ENCODE measurements around the gene ZNF609. TPM values are rescaled to one million over a fixed set of nuclear protein-coding genes. Genes with fewer than 3 reads are reported as not detected.

ZNF609 gene
- total and polyA plus RNA-seq, 10 of the 15 experiments (the other 5 are each of a cell fraction or from before 2014, with no cell fraction given): 5.1 to 35.3 (median 13.6) TPM

DNA sequence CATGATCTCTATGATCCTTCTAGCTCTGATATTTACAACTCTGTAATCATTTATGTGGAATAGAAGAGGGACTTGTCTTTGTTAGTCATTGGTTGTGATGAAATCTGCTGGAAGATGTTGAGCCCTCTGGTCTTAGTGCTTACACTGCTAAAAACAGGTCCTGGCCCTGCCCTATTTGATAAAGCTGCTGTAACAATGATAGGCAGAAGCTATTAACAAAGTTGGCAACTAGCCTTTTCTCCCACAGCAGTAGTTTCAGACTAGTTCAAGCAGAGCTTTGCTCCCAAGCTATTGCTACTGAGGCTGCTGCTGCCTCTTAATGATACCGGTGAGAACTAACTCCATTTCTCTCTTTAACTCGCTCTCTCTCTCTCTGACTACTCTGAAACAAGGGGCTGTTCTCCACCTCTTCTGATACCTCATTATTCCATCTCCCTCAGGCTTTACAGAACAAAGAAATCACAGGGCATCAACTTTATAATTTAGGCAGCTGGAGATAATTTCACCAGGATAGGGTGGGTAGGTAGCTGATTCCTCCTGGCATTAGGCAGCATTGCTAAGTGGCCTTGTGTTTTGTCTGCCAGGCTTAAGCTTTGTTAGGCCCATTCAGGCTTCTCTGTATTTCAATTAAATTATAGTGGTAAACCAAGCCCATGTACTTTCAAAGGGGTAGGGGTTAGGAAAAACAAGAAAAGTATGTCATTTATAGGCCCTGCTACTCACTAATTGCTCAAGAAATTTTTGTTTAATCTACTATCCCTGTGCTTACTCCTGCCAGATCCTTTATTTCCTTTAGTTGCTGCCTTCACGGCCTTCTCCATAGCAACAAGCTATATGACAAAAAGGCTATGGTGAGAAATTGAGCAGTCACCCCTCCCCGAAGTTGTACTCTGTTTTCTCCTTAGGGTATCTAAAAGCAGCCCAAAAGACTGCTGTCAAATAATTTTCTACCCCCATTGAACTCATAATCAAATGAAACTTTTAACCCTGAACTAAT lies 175.4 kb downstream of the ZNF609 start (continued):
- TF ChIP-seq YY1 (IDR thresholded peaks at IDR 0.05; ENCODE audit: low read depth, low read length) (no peak), NFYA (IDR thresholded peaks at IDR 0.05; ENCODE audit: borderline replicate concordance, low read depth, low read length) (no peak), TAF1 (IDR thresholded peaks at IDR 0.05; ENCODE audit: borderline replicate concordance, low read depth, low read length) (0 out of 2 replicates have a peak, but pooled peaks have one; percentile 25), POU2F2 (IDR thresholded peaks at IDR 0.05; ENCODE audit: borderline replicate concordance, low read depth, low read length) (0 out of 3 replicates have a peak, but pooled peaks have one; percentile 35), BCL11A (IDR thresholded peaks at IDR 0.05; ENCODE audit: low read depth, low read length) (0 out of 2 replicates have a peak, but pooled peaks have one; percentile 21), EGR1 (IDR thresholded peaks at IDR 0.05; ENCODE audit: borderline replicate concordance in 1 of 2, low read depth in 2 of 2, low read length in 2 of 2) (no peak), MEF2B (IDR thresholded peaks at IDR 0.05; ENCODE audit: partially characterized antibody, poor library complexity, severe bottlenecking) (peak; percentile 10), YBX1 (IDR thresholded peaks at IDR 0.05) (no peak), EP300 (IDR thresholded peaks at IDR 0.05; ENCODE audit: borderline replicate concordance in 1 of 2, control insufficient read depth in 1 of 2, low read depth in 2 of 2, low read length in 2 of 2) (no peak), TCF3 (IDR thresholded peaks at IDR 0.05; ENCODE audit: borderline replicate concordance, insufficient read depth, low read depth, low read length) (no peak), IKZF2 (IDR thresholded peaks at IDR 0.05) (peak in 1 of 2 experiments; percentile 7; a peak in 1 of 4 replicates), SMAD1 (IDR thresholded peaks at IDR 0.05; ENCODE audit: low read depth, partially characterized antibody) (peak; percentile 35)
- TF ChIP-seq, protein P1, sequence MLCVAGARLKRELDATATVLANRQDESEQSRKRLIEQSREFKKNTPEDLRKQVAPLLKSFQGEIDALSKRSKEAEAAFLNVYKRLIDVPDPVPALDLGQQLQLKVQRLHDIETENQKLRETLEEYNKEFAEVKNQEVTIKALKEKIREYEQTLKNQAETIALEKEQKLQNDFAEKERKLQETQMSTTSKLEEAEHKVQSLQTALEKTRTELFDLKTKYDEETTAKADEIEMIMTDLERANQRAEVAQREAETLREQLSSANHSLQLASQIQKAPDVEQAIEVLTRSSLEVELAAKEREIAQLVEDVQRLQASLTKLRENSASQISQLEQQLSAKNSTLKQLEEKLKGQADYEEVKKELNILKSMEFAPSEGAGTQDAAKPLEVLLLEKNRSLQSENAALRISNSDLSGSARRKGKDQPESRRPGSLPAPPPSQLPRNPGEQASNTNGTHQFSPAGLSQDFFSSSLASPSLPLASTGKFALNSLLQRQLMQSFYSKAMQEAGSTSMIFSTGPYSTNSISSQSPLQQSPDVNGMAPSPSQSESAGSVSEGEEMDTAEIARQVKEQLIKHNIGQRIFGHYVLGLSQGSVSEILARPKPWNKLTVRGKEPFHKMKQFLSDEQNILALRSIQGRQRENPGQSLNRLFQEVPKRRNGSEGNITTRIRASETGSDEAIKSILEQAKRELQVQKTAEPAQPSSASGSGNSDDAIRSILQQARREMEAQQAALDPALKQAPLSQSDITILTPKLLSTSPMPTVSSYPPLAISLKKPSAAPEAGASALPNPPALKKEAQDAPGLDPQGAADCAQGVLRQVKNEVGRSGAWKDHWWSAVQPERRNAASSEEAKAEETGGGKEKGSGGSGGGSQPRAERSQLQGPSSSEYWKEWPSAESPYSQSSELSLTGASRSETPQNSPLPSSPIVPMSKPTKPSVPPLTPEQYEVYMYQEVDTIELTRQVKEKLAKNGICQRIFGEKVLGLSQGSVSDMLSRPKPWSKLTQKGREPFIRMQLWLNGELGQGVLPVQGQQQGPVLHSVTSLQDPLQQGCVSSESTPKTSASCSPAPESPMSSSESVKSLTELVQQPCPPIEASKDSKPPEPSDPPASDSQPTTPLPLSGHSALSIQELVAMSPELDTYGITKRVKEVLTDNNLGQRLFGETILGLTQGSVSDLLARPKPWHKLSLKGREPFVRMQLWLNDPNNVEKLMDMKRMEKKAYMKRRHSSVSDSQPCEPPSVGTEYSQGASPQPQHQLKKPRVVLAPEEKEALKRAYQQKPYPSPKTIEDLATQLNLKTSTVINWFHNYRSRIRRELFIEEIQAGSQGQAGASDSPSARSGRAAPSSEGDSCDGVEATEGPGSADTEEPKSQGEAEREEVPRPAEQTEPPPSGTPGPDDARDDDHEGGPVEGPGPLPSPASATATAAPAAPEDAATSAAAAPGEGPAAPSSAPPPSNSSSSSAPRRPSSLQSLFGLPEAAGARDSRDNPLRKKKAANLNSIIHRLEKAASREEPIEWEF (IDR thresholded peaks at IDR 0.05; ENCODE audit: insufficient replicate concordance, low read depth, low read length): peak; percentile 9
- TF ChIP-seq, protein P2, sequence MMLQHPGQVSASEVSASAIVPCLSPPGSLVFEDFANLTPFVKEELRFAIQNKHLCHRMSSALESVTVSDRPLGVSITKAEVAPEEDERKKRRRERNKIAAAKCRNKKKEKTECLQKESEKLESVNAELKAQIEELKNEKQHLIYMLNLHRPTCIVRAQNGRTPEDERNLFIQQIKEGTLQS (IDR thresholded peaks at IDR 0.05; ENCODE audit: borderline replicate concordance, extremely low read depth, low read depth, low read length): no peak
- TF ChIP-seq, protein P3, sequence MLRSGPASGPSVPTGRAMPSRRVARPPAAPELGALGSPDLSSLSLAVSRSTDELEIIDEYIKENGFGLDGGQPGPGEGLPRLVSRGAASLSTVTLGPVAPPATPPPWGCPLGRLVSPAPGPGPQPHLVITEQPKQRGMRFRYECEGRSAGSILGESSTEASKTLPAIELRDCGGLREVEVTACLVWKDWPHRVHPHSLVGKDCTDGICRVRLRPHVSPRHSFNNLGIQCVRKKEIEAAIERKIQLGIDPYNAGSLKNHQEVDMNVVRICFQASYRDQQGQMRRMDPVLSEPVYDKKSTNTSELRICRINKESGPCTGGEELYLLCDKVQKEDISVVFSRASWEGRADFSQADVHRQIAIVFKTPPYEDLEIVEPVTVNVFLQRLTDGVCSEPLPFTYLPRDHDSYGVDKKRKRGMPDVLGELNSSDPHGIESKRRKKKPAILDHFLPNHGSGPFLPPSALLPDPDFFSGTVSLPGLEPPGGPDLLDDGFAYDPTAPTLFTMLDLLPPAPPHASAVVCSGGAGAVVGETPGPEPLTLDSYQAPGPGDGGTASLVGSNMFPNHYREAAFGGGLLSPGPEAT (IDR thresholded peaks at IDR 0.05; ENCODE audit: low read depth): no peak
